Measurements from ENCODE around the gene FGF12. TPM values are rescaled to one million over a fixed set of nuclear protein-coding genes. Genes with fewer than 3 reads are reported as not detected.

FGF12 gene
- polyA plus RNA-seq, 12 donors: 1.8 to 15.5 (median 2.8) TPM; not detected in 1

GRCh38 chr3:192685801-192686200 is 41.5 kb downstream of the FGF12 start:
- no peak for DNase-seq

- no peak for DNase-seq
These were observed 43.2 kb downstream of the FGF12 start for GRCh38 chr3:192684151-192684550.

DNA sequence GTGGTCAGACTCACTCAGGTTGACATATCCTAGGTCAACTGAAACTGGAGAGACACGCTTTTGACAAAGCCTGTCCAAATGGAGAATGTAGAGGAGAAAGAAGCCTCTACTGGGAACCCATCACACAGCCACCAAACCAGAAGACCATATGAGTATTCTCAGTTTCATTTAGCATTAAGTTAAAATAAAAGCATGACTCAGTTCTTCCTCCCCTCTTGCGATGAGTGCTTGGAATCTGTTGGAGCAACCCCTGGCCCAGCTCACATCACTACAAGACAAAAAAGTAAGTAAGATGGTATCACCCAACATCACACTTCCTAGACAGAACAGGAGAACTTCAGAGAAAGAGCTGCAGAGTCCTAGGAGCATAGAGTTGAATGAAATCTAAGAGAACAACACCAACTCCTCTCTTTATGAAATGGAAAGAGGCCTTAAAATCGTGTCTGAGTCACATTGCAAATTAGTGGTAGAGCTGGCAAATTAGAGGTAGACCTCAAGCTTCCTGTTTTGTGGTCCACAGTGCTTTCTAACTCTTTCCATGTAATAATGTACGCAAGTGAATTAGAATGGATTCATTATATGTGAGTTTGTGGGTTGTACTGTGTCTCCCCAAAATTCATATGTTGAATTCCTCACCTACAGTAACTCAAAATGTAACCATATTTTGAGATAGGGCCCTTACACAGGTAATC is 51.2 kb downstream of the FGF12 start:
- DNase-seq: no peak

DNA sequence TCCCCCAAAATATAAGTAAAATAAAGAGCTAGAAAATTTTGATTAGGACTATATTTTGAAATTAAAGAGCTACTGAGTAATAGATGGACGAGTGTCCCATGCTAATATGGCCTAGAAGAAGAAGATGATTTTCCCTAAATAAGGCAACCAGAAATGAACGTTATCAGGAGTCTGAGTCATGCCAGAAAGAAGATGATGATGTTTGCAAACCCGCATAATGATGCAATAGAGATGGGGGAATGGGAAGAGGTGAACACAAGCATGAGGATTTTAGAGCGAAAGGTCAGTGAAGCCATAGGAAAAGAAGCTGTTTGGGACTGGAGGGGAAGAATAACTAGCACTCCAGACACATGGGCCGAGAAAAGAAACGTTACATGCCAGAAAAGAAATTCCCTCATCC is 71.7 kb downstream of the FGF12 start:
- no peak for DNase-seq

DNA sequence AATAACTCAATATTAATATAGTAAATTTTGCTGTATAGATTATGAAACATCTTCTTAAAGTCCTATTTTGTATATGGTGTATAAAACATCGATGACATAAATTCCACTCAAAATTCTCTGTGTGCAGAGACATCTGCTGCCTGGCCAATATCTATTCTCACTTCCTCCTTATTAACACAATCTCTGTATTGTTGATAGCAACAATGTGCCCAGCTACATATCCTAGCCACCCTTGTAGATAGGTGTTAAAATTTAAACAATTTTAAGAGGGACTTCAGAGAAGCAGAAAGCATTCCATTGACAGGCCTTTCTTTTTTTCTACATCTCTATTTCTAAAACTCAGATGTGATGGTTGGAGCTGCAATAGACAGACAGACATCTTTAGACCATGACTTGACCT is 72.3 kb downstream of the FGF12 start:
- no peak for DNase-seq

GRCh38 chr3:192653862-192654261 is 73.5 kb downstream of the FGF12 start:
- no peak for DNase-seq

GRCh38 chr3:192652727-192653126 is 74.6 kb downstream of the FGF12 start:
- DNase-seq: no peak

- DNase-seq: no peak
These were observed 75.4 kb downstream of the FGF12 start for GRCh38 chr3:192651836-192652512.

DNA sequence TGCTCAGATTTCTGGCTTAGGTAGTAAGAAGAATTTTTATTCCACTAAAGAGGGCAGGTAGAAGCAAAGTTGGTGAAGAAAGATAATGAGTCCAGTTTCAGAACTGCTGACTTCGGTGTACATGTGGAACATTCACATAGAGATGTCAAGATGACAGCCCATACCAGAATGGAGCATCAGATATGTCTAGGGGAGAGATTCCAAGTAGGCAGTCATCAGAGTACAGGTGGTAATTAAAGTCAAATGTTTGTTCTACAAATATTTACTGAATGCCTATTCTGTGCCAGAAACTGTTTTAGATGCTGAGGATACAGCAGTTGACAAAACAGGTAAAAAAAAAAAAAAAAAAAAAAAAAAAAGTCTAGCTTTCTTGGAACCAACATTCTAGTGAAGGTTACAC is 81.9 kb downstream of the FGF12 start:
- DNase-seq: no peak

- no peak for DNase-seq
These were observed 84.7 kb downstream of the FGF12 start for GRCh38 chr3:192642651-192643050.

DNA sequence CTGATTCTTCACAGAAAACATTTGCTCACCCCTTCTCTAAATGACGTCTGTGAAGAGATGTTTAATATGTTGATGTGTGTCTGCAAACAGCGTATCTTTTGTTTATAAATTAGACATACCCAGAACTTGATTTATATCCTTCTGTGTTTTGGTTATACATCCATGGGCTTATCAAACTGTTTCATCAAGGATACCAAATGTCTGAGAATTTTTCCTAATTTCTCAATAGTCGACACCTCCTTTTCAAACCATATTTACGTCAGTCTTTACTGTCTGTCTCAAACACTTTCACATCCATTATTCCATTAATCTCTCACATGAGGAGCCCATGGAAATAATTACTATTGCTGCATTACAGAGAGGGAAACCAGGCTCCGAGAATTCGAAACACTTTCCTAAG is 85.4 kb downstream of the FGF12 start:
- DNase-seq: no peak

DNA sequence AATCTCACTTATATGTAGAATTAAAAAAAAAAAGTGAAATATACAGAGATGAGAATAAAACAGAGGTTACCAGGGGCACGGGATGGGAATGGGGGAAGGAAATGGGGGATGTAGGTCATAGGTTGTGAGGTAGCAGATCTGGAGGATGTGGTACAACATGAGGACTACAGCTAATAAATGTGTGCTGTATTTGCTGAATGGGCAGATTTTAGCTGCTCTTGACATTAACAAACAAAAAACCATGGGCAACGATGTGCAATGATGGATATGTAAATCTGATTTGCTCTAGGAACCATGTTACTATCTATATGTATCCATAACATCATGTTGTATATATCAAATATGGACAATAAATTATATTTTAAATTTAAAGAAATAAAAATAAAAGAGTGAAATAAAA is 87.4 kb downstream of the FGF12 start:
- no peak for DNase-seq

- DNase-seq: peak; percentile 2
These were observed 89.5 kb downstream of the FGF12 start for GRCh38 chr3:192637803-192638202.

GRCh38 chr3:192636517-192637444 is 90.6 kb downstream of the FGF12 start:
- DNase-seq: no peak

GRCh38 chr3:192629429-192629828 is 97.9 kb downstream of the FGF12 start:
- DNase-seq: no peak

DNA sequence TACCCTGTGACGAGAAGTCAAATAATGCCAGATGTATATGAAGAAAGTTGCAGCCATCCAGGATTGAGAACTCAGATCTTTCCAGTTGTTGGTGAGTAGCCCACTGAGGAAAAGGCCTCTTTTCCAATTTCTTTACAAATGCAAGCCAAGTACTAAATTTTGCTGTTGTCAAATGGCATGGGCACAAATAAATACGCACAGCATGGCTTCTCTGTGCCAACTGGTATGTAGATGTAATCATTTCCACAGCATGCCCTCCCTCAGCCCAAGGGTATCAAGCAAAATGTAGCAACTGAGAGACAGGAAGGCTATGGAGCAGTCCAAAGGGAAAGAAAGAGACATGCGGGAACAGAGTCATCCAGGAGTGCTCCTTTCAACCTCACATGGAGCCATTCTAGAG is 105.4 kb downstream of the FGF12 start:
- DNase-seq: no peak

GRCh38 chr3:192620275-192620674 is 107.1 kb downstream of the FGF12 start:
- no peak for DNase-seq

DNA sequence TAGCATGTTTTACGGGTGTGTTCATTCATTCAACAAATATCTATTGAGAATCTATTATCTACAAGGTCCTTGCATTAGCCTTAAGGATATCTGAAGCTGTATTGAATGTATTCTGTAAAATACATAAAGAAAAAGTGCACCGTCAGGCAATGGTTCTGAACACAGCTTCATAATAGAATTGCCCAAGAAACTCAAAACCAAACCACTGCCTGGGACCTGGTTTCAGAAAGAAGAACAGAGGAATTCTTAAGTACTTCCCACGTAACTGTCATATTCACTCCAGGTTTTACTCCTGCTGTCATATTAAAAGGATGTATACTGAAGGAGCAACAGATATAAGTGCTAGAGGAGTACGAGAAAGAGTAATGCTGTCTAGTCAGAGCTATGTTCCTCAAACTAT is 115.9 kb downstream of the FGF12 start:
- DNase-seq: no peak

GRCh38 chr3:192608726-192609600 is 118.4 kb downstream of the FGF12 start:
- DNase-seq: no peak

GRCh38 chr3:192607798-192608197 is 119.5 kb downstream of the FGF12 start:
- DNase-seq: no peak

- DNase-seq: no peak
These were observed 129.4 kb downstream of the FGF12 start for GRCh38 chr3:192597913-192598312.

- no peak for DNase-seq
These were observed 129.8 kb downstream of the FGF12 start for GRCh38 chr3:192597506-192597905.
